Esophagus squamous epithelium (tissue), 5 donors: ENCODE results near the gene ZNF8. TPM values are rescaled to one million over a fixed set of nuclear protein-coding genes. Genes with fewer than 3 reads are reported as not detected.
A peak's percentile ranks its signal among the peaks of the same experiment; 100 is the strongest.

ENCODE experiments used
- DNase-seq: peaks from one replicate; lab custom pipeline; 2025; lab: John Stamatoyannopoulos, UW
- H3K27ac ChIP-seq, 4 donors: fragments of 200-600 bp; sonication (generic); one replicate each; pipeline ENCODE4 v1.5.1; 2016 to 2019; ENCODE audit warnings: mild to moderate bottlenecking in 1 of 4
- H3K27me3 ChIP-seq, 4 donors: fragments of 200-600 bp; sonication (generic); 1 replicate in 3 of 4; 2 replicates in 1 of 4; pipeline versions ENCODE4 v1.5.1 to v1.6.0; 2017 to 2021; ENCODE audit warnings: antibody characterized with exemption in 1 of 4
- H3K36me3 ChIP-seq, 3 donors: fragments of 200-600 bp; sonication (generic); one replicate each; pipeline ENCODE4 v1.5.1; 2016 to 2019
- H3K4me1 ChIP-seq, 3 donors: fragments of 200-600 bp; sonication (generic); one replicate each; pipeline ENCODE4 v1.5.1; 2017 to 2019
- H3K4me3 ChIP-seq, 4 donors: fragments of 200-600 bp; sonication (generic); 1 replicate in 3 of 4; 2 replicates in 1 of 4; pipeline ENCODE4 v1.5.1; 2016 to 2019; ENCODE audit warnings: mild to moderate bottlenecking in 2 of 4, moderate library complexity in 1 of 4
- H3K9me3 ChIP-seq, 3 donors: fragments of 200-600 bp; sonication (generic); one replicate each; pipeline ENCODE4 v1.5.1; 2016 to 2019
- POLR2A ChIP-seq, 4 donors: fragments of 450-650 bp; IDR thresholded peaks; one replicate each; pipeline ENCODE4 v1.6.1; 2017; ENCODE audit warnings: antibody characterized with exemption in 4 of 4, mild to moderate bottlenecking in 4 of 4, moderate library complexity in 3 of 4
- WGBS, 2 donors: methylation state at CpG; one replicate each; pipeline ENCODE4 v1.1.5; 2018; 5-methylcytosine and 5-hydroxymethylcytosine counted together
- intact Hi-C: fragments of 100-400 bp; cut with DNase I; formaldehyde crosslinking; loops from one replicate; pipeline ENCODE4 v1.15.0; 2022
- total RNA-seq, 4 donors: library from RNA; depleted of rRNA; stranded (reverse); fragments of >200 nt; gene quantifications; one replicate each; pipeline ENCODE4 v1.1.0, GENCODE V29; 2016
- TF ChIP-seq, protein P1 (sequence below), 6 experiments: fragments of 450-650 bp in 4 of 6; fragments of 200-600 bp in 2 of 6; sonication (generic) in 2 of 6; IDR thresholded peaks; one replicate each; pipeline ENCODE4 v1.5.1; 2016 to 2019; ENCODE audit warnings: antibody characterized with exemption in 6 of 6, mild to moderate bottlenecking in 4 of 6, moderate library complexity in 4 of 6
- donor health status: DM: yes; HTN: yes; CAD: no.

Gene ZNF8
- total RNA-seq, 4 donors from 2014 or later, result 3.5 to 6.7 (median 4.2) TPM

GRCh38 chr19:58311345-58311865 lies 32.6 kb downstream of the ZNF8 start:
- H3K9me3 ChIP-seq, result no peaks in the 10 kb centered on the region
- TF ChIP-seq, protein P1, sequence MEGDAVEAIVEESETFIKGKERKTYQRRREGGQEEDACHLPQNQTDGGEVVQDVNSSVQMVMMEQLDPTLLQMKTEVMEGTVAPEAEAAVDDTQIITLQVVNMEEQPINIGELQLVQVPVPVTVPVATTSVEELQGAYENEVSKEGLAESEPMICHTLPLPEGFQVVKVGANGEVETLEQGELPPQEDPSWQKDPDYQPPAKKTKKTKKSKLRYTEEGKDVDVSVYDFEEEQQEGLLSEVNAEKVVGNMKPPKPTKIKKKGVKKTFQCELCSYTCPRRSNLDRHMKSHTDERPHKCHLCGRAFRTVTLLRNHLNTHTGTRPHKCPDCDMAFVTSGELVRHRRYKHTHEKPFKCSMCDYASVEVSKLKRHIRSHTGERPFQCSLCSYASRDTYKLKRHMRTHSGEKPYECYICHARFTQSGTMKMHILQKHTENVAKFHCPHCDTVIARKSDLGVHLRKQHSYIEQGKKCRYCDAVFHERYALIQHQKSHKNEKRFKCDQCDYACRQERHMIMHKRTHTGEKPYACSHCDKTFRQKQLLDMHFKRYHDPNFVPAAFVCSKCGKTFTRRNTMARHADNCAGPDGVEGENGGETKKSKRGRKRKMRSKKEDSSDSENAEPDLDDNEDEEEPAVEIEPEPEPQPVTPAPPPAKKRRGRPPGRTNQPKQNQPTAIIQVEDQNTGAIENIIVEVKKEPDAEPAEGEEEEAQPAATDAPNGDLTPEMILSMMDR (IDR thresholded peaks at IDR 0.05), result no peak
- TF ChIP-seq POLR2A (IDR thresholded peaks at IDR 0.05), result no peak
- intact Hi-C loops, result no loop called here
- DNase-seq, result no peak
- peaks cover 0 to 17% (median 8%) of the 10 kb centered on the region in 3 donors for H3K4me1 ChIP-seq
- 58 to 66% methylated on average over 6 of the region's 7 CpGs for WGBS, 2 donors
- no peak overlapping the region for H3K27ac ChIP-seq
- peaks cover 0 to 98% (median 21%) of the 10 kb centered on the region in 3 donors for H3K36me3 ChIP-seq
- no peaks in the 10 kb centered on the region for H3K27me3 ChIP-seq
- no peak overlapping the region for H3K4me3 ChIP-seq

DNA sequence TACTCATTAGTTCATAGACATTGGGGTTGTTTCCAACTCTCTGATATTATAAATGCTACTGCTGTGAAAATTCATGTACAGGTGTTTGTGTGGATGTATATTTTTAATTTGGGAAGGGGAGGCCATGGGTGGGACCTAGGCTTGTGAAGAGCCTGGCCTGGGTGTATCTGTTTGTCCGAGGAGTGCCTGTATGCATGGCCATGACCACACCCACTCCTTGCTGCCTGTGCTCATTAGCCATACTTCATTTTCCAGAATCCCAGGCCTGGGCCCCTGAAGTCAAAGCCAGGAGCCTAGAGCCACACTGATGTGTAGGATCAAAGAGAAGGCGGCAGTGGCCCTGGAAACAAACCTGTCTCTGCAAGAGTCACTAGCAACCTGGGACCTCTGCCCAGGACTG lies 36.8 kb downstream of the ZNF8 start:
- WGBS, 2 donors, result 100% methylated on average over 1 of the region's 2 CpGs; no CpG with 5 or more reads in 1 of the 2 donors
- DNase-seq, result no peak
- no peaks in the 10 kb centered on the region for H3K9me3 ChIP-seq
- H3K27me3 ChIP-seq, result no peaks in the 10 kb centered on the region
- H3K27ac ChIP-seq, result no peak overlapping the region
- intact Hi-C loops, result no loop called here
- H3K36me3 ChIP-seq, result peaks cover 0 to 57% (median 21%) of the 10 kb centered on the region in 3 donors
- peaks cover 0 to 18% (median 11%) of the 10 kb centered on the region in 3 donors for H3K4me1 ChIP-seq
- H3K4me3 ChIP-seq, result no peak overlapping the region
- TF ChIP-seq, protein P1 (IDR thresholded peaks at IDR 0.05), result no peak
- no peak for TF ChIP-seq POLR2A (IDR thresholded peaks at IDR 0.05)

GRCh38 chr19:58317476-58318072 lies 38.8 kb downstream of the ZNF8 start:
- no peak overlapping the region for H3K27ac ChIP-seq
- no peak for DNase-seq
- TF ChIP-seq, protein P1 (IDR thresholded peaks at IDR 0.05), result no peak
- TF ChIP-seq POLR2A (IDR thresholded peaks at IDR 0.05), result no peak
- peaks cover 0 to 48% (median 13%) of the 10 kb centered on the region in 3 donors for H3K36me3 ChIP-seq
- intact Hi-C loops, result no loop called here
- WGBS, 2 donors, result 64% methylated on average over 4 to 7 of the region's 7 CpGs
- no peaks in the 10 kb centered on the region for H3K27me3 ChIP-seq
- H3K4me3 ChIP-seq, result no peak overlapping the region
- peaks cover 0 to 18% (median 11%) of the 10 kb centered on the region in 3 donors for H3K4me1 ChIP-seq
- no peaks in the 10 kb centered on the region for H3K9me3 ChIP-seq

- H3K4me1 ChIP-seq, result peaks cover 0 to 18% (median 11%) of the 10 kb centered on the region in 3 donors
- peak overlapping the region in 1 of 4 donors; percentile 21 for H3K27ac ChIP-seq
- TF ChIP-seq, protein P1 (IDR thresholded peaks at IDR 0.05), result no peak
- TF ChIP-seq POLR2A (IDR thresholded peaks at IDR 0.05), result no peak
- intact Hi-C loops, result no loop called here
- H3K9me3 ChIP-seq, result no peaks in the 10 kb centered on the region
- no peaks in the 10 kb centered on the region for H3K27me3 ChIP-seq
- WGBS, 2 donors, result 90% methylated on average over 2 of the region's 4 CpGs; no CpG with 5 or more reads in 1 of the 2 donors
- DNase-seq, result no peak
- peaks cover 0 to 40% (median 6%) of the 10 kb centered on the region in 3 donors for H3K36me3 ChIP-seq
- H3K4me3 ChIP-seq, result no peak overlapping the region
Observed at GRCh38 chr19:58318297-58318696, 39.5 kb downstream of the ZNF8 start.

DNA sequence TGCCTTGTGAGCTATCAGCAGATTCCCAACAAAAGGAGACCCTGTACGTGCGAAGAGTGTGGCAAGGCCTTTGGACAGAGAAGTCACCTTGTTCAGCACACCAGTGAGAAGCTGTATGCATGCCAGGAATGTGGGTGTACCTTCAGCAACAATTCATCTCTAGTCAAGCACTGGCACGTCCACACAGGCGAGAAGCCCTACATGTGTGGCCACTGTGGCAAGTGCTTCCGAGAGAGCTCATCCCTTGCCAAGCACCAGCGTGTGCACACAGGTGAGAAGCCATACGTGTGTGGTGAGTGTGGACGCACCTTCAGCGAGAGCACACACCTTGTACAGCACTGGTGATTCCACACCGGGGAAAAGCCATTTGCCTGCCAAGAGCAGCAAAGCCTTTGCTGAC lies 40.5 kb downstream of the ZNF8 start:
- peaks cover 0 to 31% (median 4%) of the 10 kb centered on the region in 3 donors for H3K36me3 ChIP-seq

More for the DNA sequence above, 40.5 kb downstream of the ZNF8 start:
- intact Hi-C loops, result no loop called here
- Histone ChIP-seq H3K27ac (peak overlapping the region in 2 of 4 donors; percentile 21 to 50), H3K9me3 (no peaks in the 10 kb centered on the region), H3K4me3 (no peak overlapping the region), H3K4me1 (peaks cover 0 to 18% (median 11%) of the 10 kb centered on the region in 3 donors), H3K27me3 (no peaks in the 10 kb centered on the region)
- 46 to 54% methylated on average over 2 to 5 of the region's 10 CpGs for WGBS, 2 donors
- DNase-seq, result no peak
- no peak for TF ChIP-seq POLR2A (IDR thresholded peaks at IDR 0.05)
- TF ChIP-seq, protein P1 (IDR thresholded peaks at IDR 0.05), result no peak
